Left ventricle myocardium inferior (tissue), 1 donor: Measurements from ENCODE around the gene DPEP3. TPM values are rescaled to one million over a fixed set of nuclear protein-coding genes. Genes with fewer than 3 reads are reported as not detected.
A peak's percentile ranks its signal among the peaks of the same experiment; 100 is the strongest.

Experiments
- DNase-seq: peaks from one replicate; pipeline ENCODE4 v3.0.0-alpha.2; 2020
- H3K27ac ChIP-seq: fragments of 200-600 bp; replicated peaks from 2 replicates; pipeline ENCODE4 v1.8.0; 2021
- H3K27me3 ChIP-seq: fragments of 200-600 bp; 2 replicates; pipeline ENCODE4 v1.8.0; 2021; ENCODE audit warnings: low read depth
- H3K36me3 ChIP-seq: fragments of 200-600 bp; 2 replicates; pipeline ENCODE4 v1.8.0; 2021
- H3K4me1 ChIP-seq: fragments of 200-600 bp; 2 replicates; pipeline ENCODE4 v1.8.0; 2021
- H3K4me3 ChIP-seq: fragments of 200-600 bp; 2 replicates; pipeline ENCODE4 v1.8.0; 2021; ENCODE audit warnings: mild to moderate bottlenecking, moderate library complexity
- H3K9me3 ChIP-seq: fragments of 200-600 bp; replicated peaks from 2 replicates; pipeline ENCODE4 v1.8.0; 2021
- intact Hi-C: fragments of 100-400 bp; cut with micrococcal nuclease; formaldehyde crosslinking; loops from one replicate; pipeline ENCODE4 v1.11.0; 2022
- long read RNA-seq: library from polyadenylated mRNA; unstranded; transcript quantifications from one replicate; pipeline ENCODE4 v2.0.0, GENCODE V29; 2021
- total RNA-seq: library from RNA; stranded (reverse); fragmentation: NEBNext Ultra II Directional; extraction: Animal tissue kit (Norgen Biotek cat#: 25700); gene quantifications from one replicate; pipeline ENCODE4 v1.2.1, GENCODE V29; 2021
- TF ChIP-seq, protein P1 (sequence below): fragments of 200-600 bp; IDR thresholded peaks from 2 replicates; pipeline ENCODE4 v1.8.0; 2021; ENCODE audit warnings: antibody characterized with exemption, mild to moderate bottlenecking, borderline replicate concordance
- donor health status: DM: no; HTN: yes; CAD: no; lungs with severe emphysema.

The DPEP3 gene, protein sequence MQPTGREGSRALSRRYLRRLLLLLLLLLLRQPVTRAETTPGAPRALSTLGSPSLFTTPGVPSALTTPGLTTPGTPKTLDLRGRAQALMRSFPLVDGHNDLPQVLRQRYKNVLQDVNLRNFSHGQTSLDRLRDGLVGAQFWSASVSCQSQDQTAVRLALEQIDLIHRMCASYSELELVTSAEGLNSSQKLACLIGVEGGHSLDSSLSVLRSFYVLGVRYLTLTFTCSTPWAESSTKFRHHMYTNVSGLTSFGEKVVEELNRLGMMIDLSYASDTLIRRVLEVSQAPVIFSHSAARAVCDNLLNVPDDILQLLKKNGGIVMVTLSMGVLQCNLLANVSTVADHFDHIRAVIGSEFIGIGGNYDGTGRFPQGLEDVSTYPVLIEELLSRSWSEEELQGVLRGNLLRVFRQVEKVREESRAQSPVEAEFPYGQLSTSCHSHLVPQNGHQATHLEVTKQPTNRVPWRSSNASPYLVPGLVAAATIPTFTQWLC
- total RNA-seq: not detected
- long read RNA-seq: 0 reads

DNA sequence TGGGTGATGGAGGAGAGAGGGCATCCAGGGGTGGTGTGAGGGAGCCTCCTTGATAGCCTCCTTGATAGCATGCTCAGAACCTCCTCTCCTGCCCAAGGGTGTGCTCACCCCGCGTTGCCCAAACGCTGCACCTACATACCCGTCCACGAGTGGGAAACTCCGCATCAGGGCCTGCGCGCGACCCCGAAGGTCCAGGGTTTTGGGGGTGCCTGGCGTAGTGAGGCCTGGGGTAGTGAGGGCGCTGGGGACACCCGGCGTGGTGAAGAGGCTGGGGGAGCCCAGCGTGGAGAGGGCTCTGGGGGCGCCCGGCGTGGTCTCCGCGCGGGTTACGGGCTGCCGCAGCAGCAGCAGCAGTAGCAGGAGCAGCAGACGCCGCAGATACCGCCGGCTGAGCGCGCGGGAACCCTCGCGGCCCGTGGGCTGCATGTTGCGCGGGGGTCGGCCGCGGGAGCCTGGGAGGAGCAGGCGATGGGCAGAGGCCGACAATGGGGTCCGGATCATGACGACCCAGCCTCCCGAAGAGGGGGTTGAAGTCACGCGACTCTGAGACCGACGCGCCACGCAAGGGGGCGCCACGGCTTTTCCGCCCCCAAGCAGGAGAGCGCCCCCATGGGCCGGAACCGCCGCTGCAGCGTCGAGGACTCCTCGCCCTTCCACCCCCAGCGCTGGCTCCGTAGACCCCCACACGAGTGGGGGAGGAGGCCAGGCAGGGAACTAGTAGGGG is at the start of gene DPEP3:
DPEP3 (minus strand) TSS at position 545 of the 724 bp plus-strand sequence; CDS start at position 426, 119 bp downstream.
- H3K4me3 ChIP-seq: no peak within 1 kb of the TSS
- intact Hi-C loops: no loop called here

DNA sequence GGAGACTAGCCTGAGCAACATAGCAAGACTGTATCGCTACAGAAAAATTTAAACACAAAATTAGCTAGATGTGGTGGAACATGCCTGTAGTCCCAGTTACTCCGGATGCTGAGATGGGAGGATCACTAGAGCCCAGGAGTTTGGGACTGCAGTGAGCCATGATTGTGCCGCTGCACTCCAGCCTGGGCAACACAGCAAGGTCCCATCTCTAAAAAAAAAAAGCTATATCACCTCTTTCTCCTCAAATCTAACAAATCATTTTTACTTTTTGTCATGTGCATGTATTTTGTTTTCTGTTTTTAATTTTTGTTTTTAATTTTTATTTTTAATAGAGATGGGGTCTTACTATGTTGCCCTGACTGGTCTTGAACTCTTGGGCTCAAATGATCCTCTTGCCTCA is 48.7 kb upstream of the DPEP3 start:
- no peak for DNase-seq
- Histone ChIP-seq H3K36me3 (peaks cover 8% of the 10 kb centered on the region), H3K9me3 (no peaks in the 10 kb centered on the region), H3K4me3 (no peak overlapping the region), H3K4me1 (peaks cover 3% of the 10 kb centered on the region), H3K27ac (no peak overlapping the region), H3K27me3 (no peaks in the 10 kb centered on the region)
- intact Hi-C loops: no loop called here
- TF ChIP-seq, protein P1, sequence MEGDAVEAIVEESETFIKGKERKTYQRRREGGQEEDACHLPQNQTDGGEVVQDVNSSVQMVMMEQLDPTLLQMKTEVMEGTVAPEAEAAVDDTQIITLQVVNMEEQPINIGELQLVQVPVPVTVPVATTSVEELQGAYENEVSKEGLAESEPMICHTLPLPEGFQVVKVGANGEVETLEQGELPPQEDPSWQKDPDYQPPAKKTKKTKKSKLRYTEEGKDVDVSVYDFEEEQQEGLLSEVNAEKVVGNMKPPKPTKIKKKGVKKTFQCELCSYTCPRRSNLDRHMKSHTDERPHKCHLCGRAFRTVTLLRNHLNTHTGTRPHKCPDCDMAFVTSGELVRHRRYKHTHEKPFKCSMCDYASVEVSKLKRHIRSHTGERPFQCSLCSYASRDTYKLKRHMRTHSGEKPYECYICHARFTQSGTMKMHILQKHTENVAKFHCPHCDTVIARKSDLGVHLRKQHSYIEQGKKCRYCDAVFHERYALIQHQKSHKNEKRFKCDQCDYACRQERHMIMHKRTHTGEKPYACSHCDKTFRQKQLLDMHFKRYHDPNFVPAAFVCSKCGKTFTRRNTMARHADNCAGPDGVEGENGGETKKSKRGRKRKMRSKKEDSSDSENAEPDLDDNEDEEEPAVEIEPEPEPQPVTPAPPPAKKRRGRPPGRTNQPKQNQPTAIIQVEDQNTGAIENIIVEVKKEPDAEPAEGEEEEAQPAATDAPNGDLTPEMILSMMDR: no peak

More for the DNA sequence above, at the start of gene DPEP3:
- Histone ChIP-seq H3K4me1 (peaks cover 30% of the 10 kb centered on the region), H3K9me3 (no peaks in the 10 kb centered on the region), H3K27me3 (peaks cover 10% of the 10 kb centered on the region), H3K36me3 (no peaks in the 10 kb centered on the region), H3K27ac (no peak within 1 kb of the TSS)
- TF ChIP-seq, protein P1: no peak
- no peak for DNase-seq

DNA sequence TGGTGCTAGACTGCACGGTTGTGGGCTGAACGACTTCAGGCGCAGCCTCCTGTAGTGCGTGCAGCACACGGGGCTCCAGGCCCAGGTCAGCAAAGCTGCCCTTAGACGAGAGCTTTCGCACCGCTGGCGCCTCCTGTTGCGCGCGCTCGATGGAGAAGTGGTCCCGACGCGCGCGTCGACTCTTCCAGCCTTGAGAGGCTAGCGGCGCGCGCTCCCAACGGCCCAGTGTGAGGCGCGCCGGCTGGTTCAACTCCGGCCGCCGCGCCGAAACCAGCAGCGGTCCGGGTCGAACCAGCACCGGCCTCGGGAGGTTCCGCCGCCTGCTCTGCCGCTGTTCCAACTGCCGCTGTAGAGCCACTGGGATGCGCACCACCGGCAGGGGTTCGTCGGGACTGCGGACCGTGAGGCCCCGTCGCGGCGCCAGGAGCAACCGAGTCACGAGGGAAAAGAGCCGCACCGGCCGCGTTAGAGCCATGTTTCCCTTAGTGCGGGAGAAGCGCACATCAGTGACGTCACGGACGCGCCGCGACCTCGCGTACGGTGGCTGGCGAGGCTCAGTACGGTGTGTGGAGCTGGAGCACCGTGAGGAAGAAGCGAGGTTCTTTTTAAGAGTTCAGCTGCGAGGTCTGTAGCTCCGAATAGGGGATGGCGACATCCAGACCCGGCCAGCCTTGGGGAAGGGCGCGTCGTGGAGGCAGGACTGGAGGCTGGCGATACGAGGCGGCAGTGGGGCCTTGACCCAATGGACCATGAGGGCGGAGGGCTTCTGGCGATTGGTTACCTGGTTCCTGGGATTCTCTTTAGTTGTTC is 42.6 kb upstream of the DPEP3 start, which contains the start of the genes DDX28 and DUS2:
DDX28 (minus strand) TSS at position 505 of the 810 bp plus-strand sequence; CDS start at position 475, 30 bp downstream.
DUS2 (plus strand) TSS at position 557 of the 810 bp plus-strand sequence. CDS start 14,740 bp downstream, outside the sequence.
- H3K4me1 ChIP-seq: peaks cover 33% of the 10 kb centered on the region
- peak; percentile 94 for DNase-seq
- H3K9me3 ChIP-seq: no peaks in the 10 kb centered on the region
- no peaks in the 10 kb centered on the region for H3K27me3 ChIP-seq
- TF ChIP-seq, protein P1: peak; percentile 8
- peak within 1 kb of the TSS; percentile 88 for H3K27ac ChIP-seq
- intact Hi-C loops: no loop called here
- H3K4me3 ChIP-seq: peak within 1 kb of the TSS; percentile 92
- H3K36me3 ChIP-seq: peaks cover 8% of the 10 kb centered on the region

DNA sequence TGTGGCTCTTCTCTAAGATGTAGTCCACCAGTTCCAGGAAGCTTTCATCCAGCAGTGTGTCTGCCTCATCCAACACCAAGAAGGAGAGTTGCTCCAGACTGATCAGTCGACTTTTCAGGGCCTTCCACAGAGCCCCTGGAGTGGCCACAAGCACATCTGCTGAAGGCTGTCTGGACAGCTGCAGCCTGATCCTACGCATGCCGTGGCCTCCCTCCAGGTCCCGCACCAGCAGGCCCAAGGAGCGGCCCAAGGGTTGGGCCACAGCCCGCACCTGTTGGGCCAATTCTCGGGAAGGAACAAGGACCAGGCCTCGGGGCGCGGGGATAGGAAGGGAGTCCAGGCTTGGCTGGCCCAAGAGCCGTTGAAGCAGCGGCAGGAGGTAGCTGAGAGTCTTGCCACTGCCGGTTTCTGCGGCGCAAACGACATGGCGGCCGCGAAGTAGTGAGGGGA is 42.0 kb upstream of the DPEP3 start:
- Histone ChIP-seq H3K9me3 (no peaks in the 10 kb centered on the region), H3K36me3 (peaks cover 8% of the 10 kb centered on the region), H3K4me1 (peaks cover 33% of the 10 kb centered on the region), H3K27ac (peak overlapping the region; percentile 88), H3K4me3 (peak overlapping the region; percentile 92), H3K27me3 (no peaks in the 10 kb centered on the region)
- TF ChIP-seq, protein P1: no peak
- no peak for DNase-seq
- intact Hi-C loops: no loop called here

DNA sequence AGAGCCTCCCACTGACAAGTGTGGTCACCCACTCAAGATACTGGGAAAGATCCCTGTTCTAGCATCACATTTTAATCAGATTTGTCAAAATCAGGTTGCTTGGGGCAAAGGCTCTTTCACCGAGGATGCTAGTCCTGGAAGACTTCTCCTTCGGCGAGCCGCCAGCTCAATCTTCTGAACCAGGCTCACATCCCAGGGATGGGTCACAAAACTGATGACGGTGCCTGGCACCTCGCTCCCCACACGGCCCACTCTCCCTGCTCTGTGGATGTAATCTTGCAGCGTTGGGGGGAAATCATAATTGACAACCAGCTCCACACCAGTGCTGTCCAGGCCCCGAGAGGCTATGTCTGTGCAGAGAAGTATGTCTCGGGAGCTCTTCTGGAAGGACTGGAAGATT is 41.2 kb upstream of the DPEP3 start:
- Histone ChIP-seq H3K4me3 (peak overlapping the region; percentile 92), H3K9me3 (no peaks in the 10 kb centered on the region), H3K4me1 (peaks cover 33% of the 10 kb centered on the region), H3K36me3 (peaks cover 4% of the 10 kb centered on the region), H3K27me3 (no peaks in the 10 kb centered on the region), H3K27ac (no peak overlapping the region)
- intact Hi-C loops: no loop called here
- no peak for DNase-seq
- TF ChIP-seq, protein P1: no peak
